Neural cell (in vitro differentiated cells): ENCODE results near the gene ADPRS.
A peak's percentile ranks its signal among the peaks of the same experiment; 100 is the strongest.

Experiments
- EP300 ChIP-seq: fragments of 450-650 bp; conservative IDR thresholded peaks from 2 replicates; pipeline ENCODE4 v1.6.1; 2014; ENCODE audit warnings: antibody characterized with exemption, mild to moderate bottlenecking, moderate library complexity; ENCODE audit not compliant: poor library complexity, severe bottlenecking
- EZH2 ChIP-seq: fragments of 200-600, 300-800 bp; shearing (Covaris generic), sonication (generic); IDR thresholded peaks from 2 replicates; pipeline ENCODE4 v1.6.1; 2014; ENCODE audit warnings: antibody characterized with exemption, low read length, borderline replicate concordance, mild to moderate bottlenecking; ENCODE audit not compliant: insufficient read depth, poor library complexity, severe bottlenecking
- POLR2AphosphoS5 ChIP-seq: IDR thresholded peaks from 2 replicates; pipeline ENCODE4 v1.6.1; 2012
- RAD21 ChIP-seq: fragments of 450-650 bp; conservative IDR thresholded peaks from 2 replicates; pipeline ENCODE4 v1.6.1; 2014; ENCODE audit warnings: antibody characterized with exemption, mild to moderate bottlenecking, moderate library complexity
- TAF1 ChIP-seq: IDR thresholded peaks from 2 replicates; pipeline ENCODE4 v1.6.1; 2012; ENCODE audit warnings: low read depth
- TF ChIP-seq, protein P1 (sequence below): fragments of 450-650 bp; IDR thresholded peaks from 2 replicates; pipeline ENCODE4 v1.5.1; 2014; ENCODE audit warnings: antibody characterized with exemption, mild to moderate bottlenecking, moderate library complexity; ENCODE audit not compliant: poor library complexity, severe bottlenecking
- TF ChIP-seq, protein P2 (sequence below): IDR thresholded peaks from 2 replicates; pipeline ENCODE4 v1.6.1; 2012; ENCODE audit warnings: borderline replicate concordance

DNA sequence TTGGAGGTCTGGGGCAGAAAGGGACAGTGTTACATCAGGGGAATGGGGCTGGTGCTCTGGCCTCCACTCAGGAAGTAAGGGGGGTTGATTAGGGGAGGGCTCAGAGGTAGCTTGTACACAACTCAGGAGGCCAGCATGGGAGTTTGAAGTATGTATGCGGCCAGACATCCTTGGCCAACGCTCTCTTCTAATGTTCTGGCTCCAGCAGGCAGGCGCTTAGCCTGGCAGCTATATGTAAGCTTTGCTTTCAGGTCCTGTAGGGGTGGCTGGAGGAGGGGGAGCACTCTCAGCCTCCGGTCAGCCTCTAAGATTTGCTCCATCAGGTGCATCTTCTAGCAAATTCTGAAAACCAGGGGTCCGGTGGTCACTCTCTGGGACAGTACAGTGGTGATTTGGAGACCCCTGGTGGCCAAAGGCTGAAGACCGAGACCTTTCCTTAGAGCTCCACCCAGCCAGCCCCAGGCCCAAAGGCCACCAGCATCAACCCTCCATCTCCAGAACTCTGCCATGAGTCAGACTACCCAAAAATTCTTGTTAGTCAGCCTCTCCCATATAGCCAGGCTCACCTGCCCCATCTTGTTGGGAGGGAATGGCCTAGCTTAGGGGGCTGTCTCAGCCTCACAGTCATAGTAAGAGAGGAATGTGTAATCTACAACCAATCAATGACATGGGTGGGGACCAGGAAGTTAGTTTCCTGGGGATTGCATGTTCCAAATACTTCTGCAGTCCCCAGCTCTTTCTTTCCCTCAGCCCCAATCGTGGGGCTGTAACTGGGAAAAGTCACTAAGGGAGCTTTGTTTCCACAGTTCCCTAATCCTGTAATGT, 46.0 kb downstream of the ADPRS start:
- TF ChIP-seq RAD21 (peak; percentile 46), EP300 (no peak), EZH2 (no peak), TAF1 (no peak), POLR2AphosphoS5 (no peak)
- TF ChIP-seq, protein P1, sequence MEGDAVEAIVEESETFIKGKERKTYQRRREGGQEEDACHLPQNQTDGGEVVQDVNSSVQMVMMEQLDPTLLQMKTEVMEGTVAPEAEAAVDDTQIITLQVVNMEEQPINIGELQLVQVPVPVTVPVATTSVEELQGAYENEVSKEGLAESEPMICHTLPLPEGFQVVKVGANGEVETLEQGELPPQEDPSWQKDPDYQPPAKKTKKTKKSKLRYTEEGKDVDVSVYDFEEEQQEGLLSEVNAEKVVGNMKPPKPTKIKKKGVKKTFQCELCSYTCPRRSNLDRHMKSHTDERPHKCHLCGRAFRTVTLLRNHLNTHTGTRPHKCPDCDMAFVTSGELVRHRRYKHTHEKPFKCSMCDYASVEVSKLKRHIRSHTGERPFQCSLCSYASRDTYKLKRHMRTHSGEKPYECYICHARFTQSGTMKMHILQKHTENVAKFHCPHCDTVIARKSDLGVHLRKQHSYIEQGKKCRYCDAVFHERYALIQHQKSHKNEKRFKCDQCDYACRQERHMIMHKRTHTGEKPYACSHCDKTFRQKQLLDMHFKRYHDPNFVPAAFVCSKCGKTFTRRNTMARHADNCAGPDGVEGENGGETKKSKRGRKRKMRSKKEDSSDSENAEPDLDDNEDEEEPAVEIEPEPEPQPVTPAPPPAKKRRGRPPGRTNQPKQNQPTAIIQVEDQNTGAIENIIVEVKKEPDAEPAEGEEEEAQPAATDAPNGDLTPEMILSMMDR: peak; percentile 50
- TF ChIP-seq, protein P2, sequence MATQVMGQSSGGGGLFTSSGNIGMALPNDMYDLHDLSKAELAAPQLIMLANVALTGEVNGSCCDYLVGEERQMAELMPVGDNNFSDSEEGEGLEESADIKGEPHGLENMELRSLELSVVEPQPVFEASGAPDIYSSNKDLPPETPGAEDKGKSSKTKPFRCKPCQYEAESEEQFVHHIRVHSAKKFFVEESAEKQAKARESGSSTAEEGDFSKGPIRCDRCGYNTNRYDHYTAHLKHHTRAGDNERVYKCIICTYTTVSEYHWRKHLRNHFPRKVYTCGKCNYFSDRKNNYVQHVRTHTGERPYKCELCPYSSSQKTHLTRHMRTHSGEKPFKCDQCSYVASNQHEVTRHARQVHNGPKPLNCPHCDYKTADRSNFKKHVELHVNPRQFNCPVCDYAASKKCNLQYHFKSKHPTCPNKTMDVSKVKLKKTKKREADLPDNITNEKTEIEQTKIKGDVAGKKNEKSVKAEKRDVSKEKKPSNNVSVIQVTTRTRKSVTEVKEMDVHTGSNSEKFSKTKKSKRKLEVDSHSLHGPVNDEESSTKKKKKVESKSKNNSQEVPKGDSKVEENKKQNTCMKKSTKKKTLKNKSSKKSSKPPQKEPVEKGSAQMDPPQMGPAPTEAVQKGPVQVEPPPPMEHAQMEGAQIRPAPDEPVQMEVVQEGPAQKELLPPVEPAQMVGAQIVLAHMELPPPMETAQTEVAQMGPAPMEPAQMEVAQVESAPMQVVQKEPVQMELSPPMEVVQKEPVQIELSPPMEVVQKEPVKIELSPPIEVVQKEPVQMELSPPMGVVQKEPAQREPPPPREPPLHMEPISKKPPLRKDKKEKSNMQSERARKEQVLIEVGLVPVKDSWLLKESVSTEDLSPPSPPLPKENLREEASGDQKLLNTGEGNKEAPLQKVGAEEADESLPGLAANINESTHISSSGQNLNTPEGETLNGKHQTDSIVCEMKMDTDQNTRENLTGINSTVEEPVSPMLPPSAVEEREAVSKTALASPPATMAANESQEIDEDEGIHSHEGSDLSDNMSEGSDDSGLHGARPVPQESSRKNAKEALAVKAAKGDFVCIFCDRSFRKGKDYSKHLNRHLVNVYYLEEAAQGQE: no peak
